Measurements from ENCODE around the gene YAP1. TPM values are rescaled to one million over a fixed set of nuclear protein-coding genes. Genes with fewer than 3 reads are reported as not detected.

YAP1 gene
- total RNA-seq, 4 donors from 2014 or later, result 220 to 343 (median 275) TPM

GRCh38 chr11:102153082-102153481, 42.8 kb downstream of the YAP1 start:
- TF ChIP-seq POLR2AphosphoS5 (IDR thresholded peaks at IDR 0.05) (no peak), CTCF (IDR thresholded peaks at IDR 0.05) (no peak), POLR2A (IDR thresholded peaks at IDR 0.05; ENCODE audit: low read depth) (no peak), EP300 (IDR thresholded peaks at IDR 0.05) (no peak)
- no peak for DNase-seq (ENCODE audit: extremely low spot score)
- Histone ChIP-seq H3K4me1 (peaks cover 33 to 85% (median 69%) of the 10 kb centered on the region in 4 donors), H3K27me3 (no peaks in the 10 kb centered on the region), H3K27ac (replicated peaks in 1 of 4) (no peak overlapping the region), H3K9me3 (no peaks in the 10 kb centered on the region), H3K36me3 (no peaks in the 10 kb centered on the region), H3K4me3 (no peak overlapping the region)
- intact Hi-C loops (cut with DNase I), result no loop called here
- 100% methylated on average over 1 of the region's 1 CpG for WGBS

GRCh38 chr11:102154806-102155205, 44.6 kb downstream of the YAP1 start:
- no peaks in the 10 kb centered on the region for H3K27me3 ChIP-seq
- H3K27ac ChIP-seq (replicated peaks in 1 of 4), result peak overlapping the region in 1 of 4 donors; percentile 4
- TF ChIP-seq POLR2AphosphoS5 (IDR thresholded peaks at IDR 0.05) (no peak), CTCF (IDR thresholded peaks at IDR 0.05) (no peak), EP300 (IDR thresholded peaks at IDR 0.05) (no peak), POLR2A (IDR thresholded peaks at IDR 0.05; ENCODE audit: low read depth) (no peak)
- no peaks in the 10 kb centered on the region for H3K9me3 ChIP-seq
- H3K4me3 ChIP-seq, result no peak overlapping the region
- no peaks in the 10 kb centered on the region for H3K36me3 ChIP-seq
- DNase-seq (ENCODE audit: extremely low spot score), result no peak
- intact Hi-C loops (cut with DNase I), result no loop called here
- peaks cover 39 to 82% (median 70%) of the 10 kb centered on the region in 4 donors for H3K4me1 ChIP-seq
- 100% methylated on average over 1 of the region's 1 CpG for WGBS

- H3K27me3 ChIP-seq, result no peaks in the 10 kb centered on the region
- no peak overlapping the region for H3K4me3 ChIP-seq
- no peaks in the 10 kb centered on the region for H3K36me3 ChIP-seq
- peaks cover 39 to 84% (median 74%) of the 10 kb centered on the region in 4 donors for H3K4me1 ChIP-seq
- TF ChIP-seq POLR2A (IDR thresholded peaks at IDR 0.05; ENCODE audit: low read depth) (no peak), EP300 (IDR thresholded peaks at IDR 0.05) (no peak), CTCF (IDR thresholded peaks at IDR 0.05) (no peak), POLR2AphosphoS5 (IDR thresholded peaks at IDR 0.05) (no peak)
- H3K9me3 ChIP-seq, result no peaks in the 10 kb centered on the region
- 41% methylated on average over 4 of the region's 4 CpGs for WGBS
- no peak for DNase-seq (ENCODE audit: extremely low spot score)
- peak overlapping the region in 3 of 4 donors; percentile 12 to 25 (median 24) for H3K27ac ChIP-seq (replicated peaks in 1 of 4)
- intact Hi-C loops (cut with DNase I), result no loop called here
Observed at GRCh38 chr11:102155676-102156075, 45.4 kb downstream of the YAP1 start.

- 37% methylated on average over 2 of the region's 2 CpGs for WGBS
- intact Hi-C loops (cut with DNase I), result no loop called here
- no peak for DNase-seq (ENCODE audit: extremely low spot score)
- Histone ChIP-seq H3K27ac (replicated peaks in 1 of 4) (no peak overlapping the region), H3K4me1 (peaks cover 39 to 80% (median 72%) of the 10 kb centered on the region in 4 donors), H3K9me3 (no peaks in the 10 kb centered on the region), H3K4me3 (no peak overlapping the region), H3K27me3 (no peaks in the 10 kb centered on the region), H3K36me3 (no peaks in the 10 kb centered on the region)
- TF ChIP-seq CTCF (IDR thresholded peaks at IDR 0.05), result no peak
- no peak for TF ChIP-seq POLR2AphosphoS5 (IDR thresholded peaks at IDR 0.05)
- TF ChIP-seq POLR2A (IDR thresholded peaks at IDR 0.05; ENCODE audit: low read depth), result no peak
- no peak for TF ChIP-seq EP300 (IDR thresholded peaks at IDR 0.05)
Observed at GRCh38 chr11:102157219-102157618, 47.0 kb downstream of the YAP1 start.

GRCh38 chr11:102158164-102158735, 48.0 kb downstream of the YAP1 start:
- no peak overlapping the region for H3K4me3 ChIP-seq
- peaks cover 0 to 2% (median under 1%) of the 10 kb centered on the region in 4 donors for H3K36me3 ChIP-seq
- TF ChIP-seq POLR2AphosphoS5 (IDR thresholded peaks at IDR 0.05) (no peak), POLR2A (IDR thresholded peaks at IDR 0.05; ENCODE audit: low read depth) (no peak), EP300 (IDR thresholded peaks at IDR 0.05) (no peak), CTCF (IDR thresholded peaks at IDR 0.05) (no peak)
- DNase-seq (ENCODE audit: extremely low spot score), result no peak
- H3K27me3 ChIP-seq, result no peaks in the 10 kb centered on the region
- 52% methylated on average over 2 of the region's 2 CpGs for WGBS
- intact Hi-C loops (cut with DNase I), result no loop called here
- H3K27ac ChIP-seq (replicated peaks in 1 of 4), result no peak overlapping the region
- H3K9me3 ChIP-seq, result no peaks in the 10 kb centered on the region
- H3K4me1 ChIP-seq, result peaks cover 33 to 77% (median 67%) of the 10 kb centered on the region in 4 donors

Measured in esophagus muscularis mucosa (tissue), 4 donors.